COR-L47 (cell line): Measurements from ENCODE around the gene TENM4.
A peak's percentile ranks its signal among the peaks of the same experiment; 100 is the strongest.

Experiments
- DNase-seq: peaks from one replicate; lab custom pipeline; 2025; lab: John Stamatoyannopoulos, UW

The TENM4 gene

DNA sequence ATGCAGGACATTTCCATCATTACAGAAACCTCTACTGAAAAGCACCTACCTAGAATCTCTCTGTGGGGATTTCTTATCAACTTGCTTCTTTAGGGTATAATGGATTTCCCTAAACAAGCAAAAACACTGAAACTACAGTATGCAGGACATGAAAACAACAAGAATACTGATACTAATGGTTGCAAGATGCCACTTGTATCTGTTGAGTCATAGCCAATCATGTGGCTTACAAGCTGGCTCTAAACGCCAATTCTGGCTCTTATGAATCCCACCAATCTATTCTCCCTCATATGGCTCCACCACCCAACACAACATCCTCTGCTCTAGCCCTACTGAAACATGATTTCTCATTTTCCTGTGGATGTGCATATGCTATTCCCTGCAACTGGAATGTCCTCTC is 22.6 kb downstream of the TENM4 start:
- no peak for DNase-seq

DNA sequence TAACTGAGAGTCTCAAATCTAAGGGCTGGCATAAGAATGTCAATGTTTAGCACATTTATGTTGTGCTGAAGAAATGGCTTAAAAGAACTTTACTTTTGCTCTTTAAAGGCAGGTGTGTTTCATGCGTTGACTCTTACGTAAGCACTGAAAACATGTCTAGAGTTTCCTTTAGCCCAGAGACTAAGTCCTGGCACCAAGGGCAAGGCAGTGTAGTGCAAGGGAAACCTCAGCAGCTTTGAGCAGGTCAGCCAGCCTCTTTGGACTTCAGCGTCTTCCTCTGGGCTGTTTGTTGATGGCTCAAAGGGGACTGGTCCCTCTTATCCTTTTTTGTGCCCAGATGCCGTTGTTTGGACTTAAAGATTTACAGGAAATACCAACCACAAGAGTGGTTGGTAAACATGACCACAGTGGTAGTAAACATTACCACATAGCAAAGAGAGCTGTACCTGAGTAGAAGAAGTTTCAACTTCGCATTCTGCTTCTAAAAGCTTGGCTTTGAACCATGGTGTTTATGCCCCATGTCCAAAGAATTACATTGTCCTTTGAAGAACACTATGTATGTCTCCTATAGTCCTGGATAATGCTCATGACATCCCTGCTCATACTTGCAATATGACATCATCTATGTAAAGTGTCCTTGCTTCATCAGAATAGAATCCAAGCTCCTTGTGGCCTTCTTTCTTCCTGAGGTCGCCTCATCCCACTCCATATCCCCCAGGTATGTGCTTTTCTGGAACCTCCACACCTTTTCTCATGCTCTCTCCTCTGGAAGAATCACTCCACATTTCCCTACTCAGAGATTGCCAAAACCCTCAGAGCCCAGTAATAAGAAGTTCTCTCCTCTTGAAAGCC is 23.5 kb downstream of the TENM4 start:
- no peak for DNase-seq

DNA sequence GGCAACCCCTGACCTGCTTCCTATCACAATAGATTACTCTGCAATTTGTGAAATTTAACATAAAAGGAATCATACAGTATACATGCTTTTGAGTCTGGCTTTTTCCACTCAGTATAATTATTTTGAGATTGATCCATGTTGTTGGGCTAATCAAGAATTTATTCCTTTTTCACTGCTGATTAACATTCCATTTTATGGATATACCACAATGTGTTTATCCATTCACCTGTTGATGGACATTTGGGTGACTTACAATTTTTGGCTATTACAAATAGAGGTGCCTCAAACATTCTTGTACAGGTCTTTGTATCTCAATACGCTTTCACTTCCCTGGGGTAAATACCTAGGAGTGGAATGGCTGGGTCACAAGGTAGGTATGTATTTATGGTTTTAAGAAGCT is 24.9 kb downstream of the TENM4 start:
- DNase-seq, result no peak

DNA sequence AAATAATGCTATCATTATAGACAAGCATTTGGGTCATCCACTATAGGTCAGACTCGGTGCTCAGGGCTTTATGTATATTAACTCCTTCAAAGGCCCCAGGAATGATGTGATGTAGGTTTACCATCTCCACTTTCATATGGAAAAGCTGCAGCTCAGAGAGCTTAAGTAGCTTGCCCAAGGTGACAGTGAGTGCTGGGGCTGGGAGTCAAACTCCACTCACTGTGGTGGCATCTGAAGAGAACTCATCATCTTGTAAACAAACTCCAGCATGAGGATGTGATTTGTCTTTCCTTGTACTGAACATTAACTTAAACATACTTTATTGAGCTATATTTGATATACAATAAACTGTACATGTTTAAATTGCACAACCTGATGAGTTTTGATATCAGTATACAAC is 25.4 kb downstream of the TENM4 start:
- no peak for DNase-seq

DNA sequence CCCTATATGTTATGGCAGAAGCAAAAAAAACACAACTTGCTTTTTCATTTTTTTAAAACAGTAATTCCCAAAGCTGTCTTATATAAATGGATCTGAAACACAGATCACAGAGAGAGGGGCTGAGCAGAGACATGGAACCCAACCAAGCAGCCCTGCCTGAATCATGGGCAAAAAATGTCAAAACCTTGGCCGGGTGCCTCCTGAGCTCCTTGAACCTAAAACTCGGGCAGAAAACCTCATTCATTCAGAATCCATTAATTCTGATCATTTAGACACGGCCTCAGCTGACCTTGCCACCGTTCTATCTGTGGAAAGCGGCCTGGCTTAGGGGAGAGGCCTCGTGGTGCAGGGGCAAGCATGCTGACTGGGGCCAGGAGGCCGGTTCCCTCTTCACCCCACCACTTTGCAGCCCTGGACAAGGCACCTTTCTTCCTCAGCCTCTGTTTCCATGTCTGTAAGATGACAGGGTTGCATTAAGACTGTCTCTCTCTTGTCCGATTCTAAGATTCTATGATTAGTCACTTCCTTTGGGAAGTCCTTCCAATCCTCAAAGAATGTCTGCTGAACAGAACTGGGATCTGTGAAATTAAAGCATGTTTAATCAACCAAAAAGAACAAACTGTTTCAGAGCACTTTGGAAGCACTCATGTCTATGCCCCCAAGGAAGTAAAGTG is 26.0 kb downstream of the TENM4 start:
- DNase-seq, result no peak

DNA sequence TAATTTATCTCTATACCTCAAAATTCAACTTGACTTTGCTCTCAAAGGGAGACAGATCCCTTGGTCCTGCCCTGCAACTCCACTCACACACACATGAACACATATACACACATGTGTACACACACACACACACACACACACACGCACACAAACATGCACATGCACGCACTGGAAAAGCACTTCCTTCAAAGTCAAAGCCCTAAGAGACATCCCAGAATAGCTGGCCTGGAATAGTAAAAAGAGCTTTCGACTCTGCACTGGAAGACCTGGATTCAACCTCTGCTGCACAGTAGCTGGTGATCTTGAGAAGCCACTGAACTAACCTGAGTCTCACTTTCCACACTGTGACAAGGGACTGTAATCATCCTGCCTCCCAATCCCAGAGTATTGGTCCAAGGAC is 26.8 kb downstream of the TENM4 start:
- DNase-seq, result no peak

DNA sequence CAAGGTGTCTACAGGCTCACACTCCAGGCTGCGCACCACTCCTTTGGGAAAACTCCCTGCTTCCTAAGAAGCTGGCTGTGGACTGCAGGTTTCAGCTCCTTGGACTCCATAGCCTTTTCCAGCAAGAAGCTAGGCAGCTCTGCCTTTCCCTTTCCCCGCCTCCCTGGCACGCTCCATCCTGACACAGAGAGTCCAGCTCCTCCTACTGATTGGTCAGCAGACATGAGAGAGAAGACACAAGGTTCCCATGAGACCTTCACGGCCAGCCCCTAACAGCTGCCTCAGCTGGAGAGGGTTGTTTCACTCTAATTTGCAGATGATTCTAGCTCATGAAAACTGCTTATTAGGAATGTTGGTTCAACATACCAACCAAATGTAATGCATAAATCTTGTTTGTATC is 27.6 kb downstream of the TENM4 start:
- peak; percentile 34 for DNase-seq

DNA sequence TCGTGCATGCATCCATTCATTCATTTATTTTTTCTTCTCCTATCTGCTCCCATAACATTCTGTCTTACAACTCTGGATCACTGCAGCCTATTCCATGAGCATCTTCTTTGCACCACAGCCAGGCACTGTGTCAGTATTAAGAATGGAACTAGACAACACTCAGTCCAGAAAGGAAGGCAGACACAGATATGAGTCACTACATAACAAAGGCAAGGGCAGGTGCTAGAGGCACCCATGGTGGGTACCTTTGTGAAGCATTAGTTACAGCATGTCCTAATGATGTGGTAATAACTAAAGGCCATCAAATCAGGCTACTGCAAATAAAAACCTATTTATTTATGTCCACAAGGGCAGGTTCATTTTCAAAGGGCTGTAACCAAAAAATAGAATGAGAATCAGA is 28.1 kb downstream of the TENM4 start:
- DNase-seq, result peak; percentile 43

DNA sequence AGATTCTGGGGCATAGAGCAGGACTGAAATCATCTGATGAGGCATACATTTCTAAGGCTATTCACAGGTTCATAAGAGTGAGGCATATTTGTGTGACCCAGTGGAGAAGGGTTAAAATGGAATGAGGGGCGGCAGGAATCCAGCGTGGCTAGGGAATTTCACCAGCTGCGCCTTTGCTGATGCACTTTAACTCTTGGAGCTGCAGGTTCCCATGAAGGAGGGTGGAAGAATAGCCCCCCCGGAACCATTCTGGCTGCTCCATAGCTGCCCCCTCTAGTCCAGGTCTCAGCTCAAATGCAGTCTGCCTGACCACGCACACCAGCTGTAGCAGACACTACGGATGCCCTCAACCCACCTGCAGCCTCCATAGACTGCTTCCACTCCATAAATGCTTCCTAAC is 31.5 kb downstream of the TENM4 start:
- no peak for DNase-seq

DNA sequence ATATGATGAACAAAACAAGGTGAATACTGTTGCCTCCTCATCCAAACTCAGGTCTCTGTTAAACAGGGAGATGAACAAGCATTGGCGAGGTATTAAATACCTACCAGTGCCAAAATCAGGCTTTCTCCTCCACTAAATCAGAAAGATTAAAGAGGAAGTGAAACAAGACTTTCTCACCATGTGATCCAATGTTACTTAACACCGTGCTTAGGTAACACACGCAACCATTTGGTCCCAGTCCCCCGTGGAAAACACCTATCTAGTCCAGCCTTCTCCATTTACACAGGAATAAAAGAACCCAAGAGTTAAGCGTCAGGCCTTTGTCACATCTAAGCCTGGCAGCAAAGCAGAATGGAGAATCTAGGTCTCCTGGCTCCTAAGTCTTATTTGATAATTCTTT is 34.5 kb downstream of the TENM4 start:
- no peak for DNase-seq

DNA sequence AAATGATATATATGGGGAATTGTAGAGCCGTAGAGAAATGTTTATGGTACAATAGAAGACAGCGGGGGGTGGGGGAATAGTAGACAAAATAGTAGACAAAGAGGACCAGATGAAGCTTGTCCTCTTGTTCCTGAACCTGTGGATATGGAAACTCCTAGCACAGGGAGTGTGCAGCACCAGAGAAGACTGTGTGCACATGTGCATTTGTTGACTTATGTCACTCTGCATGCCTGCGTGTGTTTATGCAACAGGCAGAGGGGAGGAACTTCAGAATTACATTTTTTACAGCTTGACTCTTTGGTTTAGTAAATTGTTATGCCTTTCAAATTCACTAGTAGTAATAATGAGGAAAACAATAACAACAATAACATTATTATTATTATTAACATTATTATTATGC is 36.0 kb downstream of the TENM4 start:
- no peak for DNase-seq

DNA sequence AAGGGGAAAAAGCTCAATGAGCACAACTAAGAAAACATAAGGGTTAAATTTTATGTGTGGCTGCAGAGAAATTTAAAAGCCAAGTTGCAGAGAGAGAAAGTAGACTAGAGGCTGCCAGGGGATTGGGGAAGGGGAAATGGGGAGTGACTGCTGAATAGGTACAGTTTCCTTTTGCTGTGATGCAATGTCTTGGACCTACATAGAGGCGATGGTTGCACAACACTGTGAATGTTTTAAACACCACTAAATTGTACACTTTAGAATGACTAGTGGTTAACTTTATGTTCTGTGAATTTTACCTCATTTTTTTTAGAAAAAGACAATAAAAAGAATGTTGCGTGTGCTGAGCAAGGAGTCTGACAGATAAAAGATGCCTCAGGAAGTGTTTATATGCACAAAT is 36.5 kb downstream of the TENM4 start:
- no peak for DNase-seq

DNA sequence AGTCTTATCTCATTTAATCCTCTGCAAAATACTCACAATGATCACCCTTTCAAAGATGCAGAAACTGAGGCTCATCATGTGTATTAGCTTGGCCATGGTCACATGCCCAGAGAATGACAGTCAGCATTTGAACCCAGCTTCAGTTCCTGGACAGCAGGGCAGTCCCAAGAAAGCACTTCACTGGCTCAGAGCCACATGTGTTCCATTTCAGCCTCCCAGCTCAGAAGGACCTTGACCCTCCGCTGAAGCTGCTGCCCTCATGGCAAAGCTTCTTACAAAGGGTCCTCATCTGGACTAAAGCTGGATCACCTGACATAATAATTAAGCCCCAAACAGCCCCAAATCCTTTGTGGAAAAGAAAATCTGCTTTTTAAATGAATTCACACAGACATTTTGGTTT is 37.0 kb downstream of the TENM4 start:
- no peak for DNase-seq

DNA sequence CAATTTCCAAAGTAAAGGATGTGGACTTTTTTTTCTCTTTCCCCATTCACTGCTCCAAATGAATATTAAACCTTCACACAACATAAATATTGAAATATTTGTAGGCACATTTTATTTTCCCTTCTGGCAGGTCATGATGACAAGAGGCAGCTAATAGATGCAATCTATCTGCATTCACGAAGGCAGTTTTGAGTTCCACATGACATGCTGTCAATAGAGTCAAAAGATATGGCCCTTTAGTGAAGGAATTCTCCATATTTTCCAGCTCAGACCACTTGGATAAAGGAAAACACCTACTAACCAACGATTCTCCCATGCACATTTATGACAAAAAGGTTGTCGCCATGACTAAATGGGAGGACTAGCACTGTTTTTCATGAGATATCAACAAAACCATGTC is 37.9 kb downstream of the TENM4 start:
- no peak for DNase-seq

DNA sequence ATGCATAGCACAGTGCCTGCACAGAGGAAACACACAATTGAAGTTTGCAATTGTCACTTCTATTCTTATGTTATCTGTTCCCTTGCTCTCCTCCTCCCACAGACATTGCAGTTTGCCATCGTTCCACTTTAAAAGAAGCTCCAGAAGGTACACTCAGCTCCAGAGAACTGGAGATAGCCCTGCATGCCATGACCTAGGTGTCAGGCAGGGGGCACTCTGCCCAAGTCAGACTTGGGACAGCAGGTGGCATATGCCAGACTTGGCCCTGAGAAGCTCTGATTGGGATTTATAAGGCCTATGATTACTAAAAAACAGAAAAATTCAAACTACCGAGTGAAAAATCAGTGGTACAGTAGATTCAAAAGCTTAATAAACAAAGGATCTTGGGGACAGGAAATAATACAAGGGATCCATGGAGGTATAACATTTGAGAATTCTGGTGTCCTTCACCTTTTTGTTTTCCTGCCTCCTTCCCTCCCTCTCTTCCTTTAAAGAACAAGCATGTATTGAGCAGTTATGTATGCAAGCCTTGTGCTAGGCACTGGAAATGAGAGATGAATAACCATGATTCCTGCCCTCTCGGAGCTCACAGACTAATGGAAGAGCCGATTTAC is 40.0 kb downstream of the TENM4 start:
- DNase-seq, result no peak

DNA sequence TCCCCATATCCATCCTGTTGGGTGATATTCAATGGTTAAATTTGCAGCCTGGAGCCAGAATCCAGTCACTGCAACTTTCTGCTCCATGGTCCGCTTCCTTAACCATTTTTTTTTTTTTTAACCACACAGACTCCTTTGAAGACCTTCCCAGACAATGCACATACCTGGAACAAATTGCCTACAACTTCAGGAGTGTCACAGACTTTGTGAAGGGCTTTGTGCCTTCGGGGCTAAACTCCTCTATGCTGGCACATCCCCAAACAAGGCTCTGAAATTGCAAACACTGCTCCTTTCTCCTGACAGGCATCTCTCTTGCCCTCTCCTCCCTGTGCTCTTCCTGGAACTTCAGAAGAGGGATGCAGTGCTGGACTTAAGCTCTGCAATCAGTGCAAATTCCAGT is 40.6 kb downstream of the TENM4 start:
- DNase-seq, result no peak

DNA sequence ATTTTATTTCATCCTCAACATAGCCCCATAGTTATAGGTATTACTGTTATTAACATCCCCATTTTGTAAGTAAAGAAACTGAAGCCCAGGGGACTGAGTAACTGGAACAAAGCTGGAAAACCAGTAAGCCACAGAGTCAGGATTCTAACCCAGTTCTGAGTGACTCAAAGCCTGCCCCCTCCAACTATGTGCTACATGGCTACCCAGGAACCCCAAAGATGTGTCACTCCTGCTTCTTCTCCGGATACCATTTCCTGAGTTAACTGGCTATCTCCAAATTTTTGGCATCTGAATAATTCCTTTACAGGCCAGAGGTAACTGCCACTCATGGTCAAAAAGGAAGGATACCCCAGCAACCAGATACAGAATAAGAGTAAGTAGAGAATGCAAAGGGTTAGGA is 43.6 kb downstream of the TENM4 start:
- no peak for DNase-seq

DNA sequence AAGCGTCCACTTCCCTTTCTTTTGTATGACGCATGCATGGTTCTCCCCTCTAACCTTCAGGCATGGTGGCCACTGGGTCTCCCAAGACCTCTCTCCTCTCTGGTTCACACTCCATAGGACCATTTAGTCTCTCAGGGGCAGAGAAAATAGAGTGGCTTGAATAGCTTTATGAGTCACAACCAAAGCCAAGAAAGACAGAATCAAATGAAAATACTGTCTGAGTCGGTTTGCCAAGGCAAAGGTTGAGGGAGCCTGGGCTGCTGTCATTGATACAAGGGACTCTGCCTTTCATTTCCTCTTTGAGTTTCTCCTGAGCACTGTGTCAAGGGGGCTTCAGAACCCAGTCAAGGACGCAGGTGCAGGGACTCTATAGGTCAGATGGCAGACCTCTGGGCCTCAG is 44.2 kb downstream of the TENM4 start:
- DNase-seq, result no peak

DNA sequence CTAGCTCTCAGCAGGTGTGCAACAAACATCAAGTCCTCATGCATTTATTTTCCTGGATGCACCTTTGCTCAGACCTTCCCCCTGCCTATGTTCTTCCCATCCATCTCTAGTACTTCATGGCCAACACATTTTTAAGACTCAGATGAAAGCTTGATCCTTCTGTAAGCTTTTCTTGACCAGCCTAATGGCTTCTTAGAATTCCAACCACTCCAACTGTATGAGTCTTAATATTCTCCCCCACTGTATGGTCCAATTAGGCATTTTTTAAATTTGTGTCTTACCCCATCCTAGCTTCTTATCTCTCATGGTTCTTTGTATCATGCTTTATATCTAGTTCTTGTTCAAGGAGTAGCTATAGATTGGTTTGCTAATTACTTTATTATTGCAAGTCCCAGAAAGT is 44.8 kb downstream of the TENM4 start:
- DNase-seq, result no peak

DNA sequence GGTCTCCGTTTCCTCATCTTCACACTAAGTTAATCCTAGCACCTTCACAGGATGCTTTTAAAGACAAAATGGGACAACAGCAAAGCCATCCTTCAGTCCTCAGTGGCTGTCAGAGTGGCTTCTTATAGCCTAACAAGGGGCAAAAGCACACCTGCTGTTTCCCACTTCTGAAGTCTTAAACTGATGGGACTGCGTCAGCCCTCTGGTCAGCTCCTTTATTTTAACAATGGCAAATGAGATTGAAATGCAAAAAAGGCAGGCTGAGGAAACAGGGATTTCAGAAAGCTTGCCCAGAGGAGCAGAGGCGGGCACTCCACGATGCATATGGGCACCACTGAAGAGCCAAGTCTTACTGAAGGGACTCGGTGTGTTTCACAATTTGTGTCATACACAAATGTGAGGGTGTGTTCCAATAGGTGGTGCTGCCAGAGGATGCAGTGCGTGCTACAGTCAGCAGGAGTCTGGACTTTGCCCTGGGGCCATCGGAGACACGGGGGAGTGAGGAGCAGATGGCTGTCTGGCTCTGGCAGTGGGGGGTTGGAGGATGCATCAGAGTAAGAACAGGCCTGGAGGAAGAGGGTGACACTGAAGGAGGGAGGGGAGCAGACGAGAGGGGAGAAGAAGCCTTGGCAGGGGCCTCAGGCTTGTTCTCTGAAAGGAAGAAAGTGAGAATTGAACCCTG is 47.3 kb downstream of the TENM4 start:
- DNase-seq, result no peak

DNA sequence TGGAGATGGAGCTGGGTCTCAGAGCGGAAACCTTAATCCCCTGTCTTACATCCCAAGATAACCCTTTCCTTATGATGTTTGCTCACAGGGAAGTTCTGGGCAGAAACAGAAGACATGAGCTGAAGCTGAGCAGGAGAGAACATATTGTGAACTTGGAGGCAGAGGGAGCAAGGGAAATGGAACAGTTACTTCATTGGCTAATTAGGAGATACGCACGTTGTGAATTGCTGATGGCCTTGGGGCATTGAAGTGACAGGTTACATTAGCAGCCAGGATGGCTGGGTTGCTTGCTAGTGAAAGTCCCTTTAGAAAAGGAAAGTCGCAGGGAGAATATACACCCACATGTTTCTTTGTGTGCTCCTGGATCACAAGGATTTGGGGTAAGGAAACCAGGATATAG is 48.7 kb downstream of the TENM4 start:
- DNase-seq, result no peak

DNA sequence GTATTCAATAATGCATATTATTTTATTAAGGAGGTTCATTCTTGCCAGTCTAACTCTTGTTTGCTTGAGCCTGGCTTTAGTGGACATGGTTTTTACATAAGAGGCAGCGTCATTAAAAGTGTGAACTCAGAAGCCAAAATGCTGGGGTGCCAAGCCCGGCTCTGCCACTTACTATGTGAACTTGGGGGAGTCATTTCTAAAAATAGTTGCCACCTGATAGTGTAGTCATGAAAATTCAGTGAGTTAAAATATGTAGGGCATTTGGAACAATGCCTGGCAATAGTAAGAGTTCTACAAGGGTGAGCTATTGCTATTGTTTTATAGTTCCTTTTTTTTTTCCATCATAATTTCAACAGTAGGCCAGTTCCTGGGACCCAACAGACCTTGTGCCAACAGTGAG is 49.9 kb downstream of the TENM4 start:
- DNase-seq, result no peak

DNA sequence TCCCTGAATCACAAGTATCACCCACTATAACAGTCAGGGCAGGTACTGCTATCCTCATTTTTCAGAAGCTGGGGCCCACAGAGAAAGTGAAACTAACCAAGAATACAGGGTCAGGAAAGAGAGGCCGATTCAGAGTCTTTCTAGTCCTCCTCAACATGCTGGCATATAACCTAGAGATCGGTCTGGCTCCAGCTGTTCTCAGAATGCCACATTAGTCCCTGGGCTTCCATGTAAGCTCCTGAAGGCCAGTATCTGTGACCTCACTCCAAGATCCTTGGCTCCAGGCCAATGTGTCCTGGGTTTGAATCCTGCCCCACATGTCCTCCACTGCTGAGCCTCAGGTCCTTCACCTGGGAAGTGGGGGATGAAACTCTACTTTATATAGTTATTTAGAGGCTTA is 50.4 kb downstream of the TENM4 start:
- DNase-seq, result no peak
